NCI-H146 treated with DMSO at 0.1 percent for 48 hours (cell line): ENCODE measurements around the gene GALNT18.
A peak's percentile ranks its signal among the peaks of the same experiment; 100 is the strongest.

ENCODE experiments used
- DNase-seq: peaks from one replicate; lab custom pipeline; 2025; ENCODE audit not compliant: unreplicated experiment; lab: John Stamatoyannopoulos, UW

GALNT18 gene

DNA sequence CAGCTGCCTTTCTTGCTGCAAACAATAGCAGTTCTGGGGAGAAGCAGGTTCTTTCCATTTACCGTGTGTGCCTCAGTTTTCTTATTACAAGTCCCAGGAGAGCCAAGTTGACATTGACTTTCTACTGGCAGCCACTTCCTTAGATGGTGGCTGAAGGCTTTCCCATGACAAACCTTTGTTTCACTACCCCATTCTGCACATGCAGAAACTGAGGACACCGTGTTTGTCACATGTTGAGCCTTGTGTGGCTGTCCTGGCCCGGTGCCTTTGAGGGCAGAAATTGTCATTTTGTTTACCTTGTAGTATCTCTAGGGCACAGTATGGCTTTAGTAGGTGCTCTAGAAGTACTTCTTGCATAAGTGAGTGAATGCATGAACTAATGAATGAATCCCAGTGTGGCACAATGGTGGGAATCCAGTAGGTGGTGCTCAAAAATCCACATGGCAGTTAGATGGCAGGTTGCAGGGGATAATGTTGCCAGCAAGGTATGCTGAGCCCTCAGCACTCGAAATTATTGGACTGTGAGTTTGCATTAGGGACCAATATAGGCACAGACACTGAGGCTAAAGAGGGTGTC, 370.3 kb downstream of the GALNT18 start:
- no peak for DNase-seq

GRCh38 chr11:11250470-11250869, 371.3 kb downstream of the GALNT18 start:
- no peak for DNase-seq

DNA sequence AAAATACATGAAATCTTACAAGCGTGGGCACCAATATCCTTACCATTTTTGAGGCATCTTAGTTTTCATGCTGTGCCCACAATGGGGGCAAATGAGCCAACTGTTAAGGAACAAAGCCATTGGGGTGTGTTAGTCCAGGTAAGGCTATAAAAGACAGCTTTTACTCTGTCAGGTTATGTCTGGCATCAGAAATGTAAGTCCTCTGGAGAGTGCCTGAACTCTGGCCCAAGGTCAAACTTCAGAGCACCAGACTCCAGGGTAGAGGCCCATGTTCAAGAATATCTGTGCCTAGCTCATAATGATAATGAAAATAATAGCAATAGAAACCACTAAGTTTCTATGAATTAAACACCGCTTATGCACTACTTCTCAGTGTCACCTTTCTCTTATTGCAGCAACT, 374.2 kb downstream of the GALNT18 start:
- DNase-seq = no peak

DNA sequence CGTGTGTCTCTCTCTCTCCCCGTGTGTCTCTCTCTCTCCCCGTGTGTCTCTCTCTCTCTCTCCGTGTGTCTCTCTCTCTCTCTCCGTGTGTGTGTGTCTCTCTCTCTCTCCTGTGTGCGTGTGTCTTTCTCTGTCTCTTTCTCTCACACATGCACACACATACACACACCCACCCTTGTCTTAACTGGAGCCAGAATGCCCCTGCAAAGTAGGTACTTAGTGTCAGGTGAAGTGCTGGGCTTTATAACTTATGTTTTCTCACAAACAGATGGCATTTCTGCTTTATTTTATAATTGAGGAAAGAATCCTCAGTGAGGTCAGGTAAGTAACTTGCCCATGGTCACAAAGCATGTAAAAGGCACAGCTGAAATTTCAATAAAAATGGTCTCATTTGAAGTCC, 374.7 kb downstream of the GALNT18 start:
- no peak for DNase-seq

DNA sequence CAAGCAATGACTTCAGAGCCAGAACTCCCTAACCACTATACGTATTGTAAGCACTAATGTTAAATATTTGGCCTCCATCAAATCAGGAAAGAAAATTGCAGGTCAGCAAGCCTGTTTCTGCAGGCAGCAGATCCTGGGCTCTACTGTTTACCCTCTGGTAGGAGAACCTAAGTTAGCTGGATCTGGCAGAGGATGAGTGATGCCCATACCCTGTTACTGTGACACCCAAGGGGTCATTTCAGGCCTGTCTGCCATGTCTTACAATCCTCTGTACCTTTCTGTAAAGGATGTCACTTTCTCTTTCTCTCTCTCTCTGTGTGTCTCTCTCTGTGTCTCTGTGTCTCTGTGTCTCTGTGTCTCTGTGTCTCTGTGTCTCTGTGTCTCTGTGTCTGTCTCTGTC, 375.6 kb downstream of the GALNT18 start:
- DNase-seq = no peak

DNA sequence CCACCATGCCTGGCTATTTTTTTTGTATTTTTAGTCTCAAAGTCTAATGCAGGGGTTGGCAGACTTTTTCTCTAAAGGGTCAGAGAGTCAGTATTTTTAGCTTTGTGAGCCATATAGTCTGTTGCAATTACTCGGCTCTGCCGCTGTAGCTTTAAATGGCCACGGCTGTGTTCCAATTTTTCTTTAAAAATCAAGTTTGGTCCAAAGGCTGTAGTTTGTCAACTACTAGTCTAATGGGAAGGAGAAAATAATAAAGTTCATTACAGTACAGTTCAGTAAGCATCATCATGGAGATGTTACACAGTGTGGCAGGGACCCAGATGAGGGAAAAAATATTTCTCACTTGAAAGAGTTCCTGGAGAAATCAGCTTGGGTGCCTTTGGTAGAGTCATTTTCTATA, 376.4 kb downstream of the GALNT18 start:
- DNase-seq = no peak

DNA sequence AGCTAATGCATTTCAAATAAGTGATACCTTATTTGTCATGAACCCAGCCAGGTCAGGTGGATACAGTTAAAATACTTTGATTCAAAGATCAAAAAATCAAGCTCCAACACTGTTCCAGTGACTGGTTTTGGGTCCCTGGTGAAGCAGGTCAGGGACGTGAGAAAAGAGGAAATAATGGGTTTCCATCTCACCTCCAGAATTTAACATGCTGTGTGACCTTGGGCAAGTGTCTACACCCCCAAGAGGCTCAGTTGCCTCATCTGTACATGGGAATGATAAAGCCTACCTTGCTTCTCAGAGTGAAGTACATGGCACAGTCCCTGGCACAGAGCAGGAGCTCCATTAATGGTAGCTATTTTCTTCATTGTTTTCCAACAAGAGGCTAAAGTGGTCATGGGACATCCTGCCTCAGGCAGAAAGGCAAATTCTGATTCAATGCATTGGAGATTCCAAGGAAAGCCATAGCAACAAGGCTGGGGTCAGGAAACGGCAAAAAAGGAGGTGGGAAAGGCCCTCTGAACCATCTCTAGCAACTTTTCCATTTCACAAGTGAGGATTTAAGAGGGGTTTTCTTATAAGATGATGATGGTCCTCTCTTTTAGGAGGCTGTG, 377.2 kb downstream of the GALNT18 start:
- no peak for DNase-seq

- peak; percentile 83 for DNase-seq
These were observed 378.0 kb downstream of the GALNT18 start for GRCh38 chr11:11243590-11244469.

- no peak for DNase-seq
These were observed 378.6 kb downstream of the GALNT18 start for GRCh38 chr11:11243209-11243589.

GRCh38 chr11:11241284-11241683, 380.5 kb downstream of the GALNT18 start:
- no peak for DNase-seq

DNA sequence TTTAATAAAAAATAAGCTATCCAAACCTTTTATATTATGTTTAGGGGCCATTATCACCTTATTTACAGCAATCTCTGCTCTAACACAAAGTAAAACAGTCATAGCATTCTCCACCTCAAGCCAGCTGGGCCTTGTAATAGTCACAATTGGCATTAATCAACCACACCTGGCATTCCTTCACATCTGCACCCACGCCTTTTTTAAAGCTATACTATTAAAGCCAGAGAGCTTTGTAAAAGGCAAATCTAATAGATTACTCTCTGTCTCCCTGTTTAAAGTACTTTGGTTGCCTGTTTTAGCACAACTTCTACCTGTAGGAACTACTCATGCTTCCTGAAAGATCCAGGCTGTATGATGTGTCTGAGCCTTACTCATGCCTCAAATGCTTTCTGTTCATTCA, 381.8 kb downstream of the GALNT18 start:
- DNase-seq = no peak

GRCh38 chr11:11237070-11237832, 384.6 kb downstream of the GALNT18 start:
- no peak for DNase-seq

DNA sequence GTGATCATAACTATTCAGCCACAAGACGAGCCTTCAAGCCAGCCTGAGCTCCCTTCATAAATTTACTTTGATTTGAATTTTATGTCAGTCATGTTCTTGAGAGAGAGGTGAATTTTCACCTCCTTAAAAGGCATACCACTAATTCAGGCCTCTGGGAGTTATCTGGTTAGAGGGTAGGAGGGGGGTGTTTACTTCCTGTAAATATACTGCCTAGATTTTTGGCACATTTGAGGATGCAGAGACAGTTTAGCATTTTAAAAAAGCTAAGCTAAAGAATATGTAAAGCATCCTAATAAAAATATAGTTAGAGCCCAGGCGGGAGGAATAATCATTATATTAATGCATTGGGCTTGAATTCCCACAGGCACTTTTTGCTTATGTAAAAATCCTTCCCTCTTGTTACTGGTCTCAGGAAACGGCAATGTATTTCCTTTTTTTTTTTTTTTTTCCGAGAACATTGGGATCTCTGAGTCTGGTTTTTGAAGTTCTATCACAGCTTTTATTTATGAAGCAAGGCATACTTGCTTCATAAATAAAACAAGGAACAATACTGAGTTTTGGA, 385.2 kb downstream of the GALNT18 start:
- no peak for DNase-seq

- no peak for DNase-seq
These were observed 390.0 kb downstream of the GALNT18 start for GRCh38 chr11:11231763-11232162.

- no peak for DNase-seq
These were observed 390.8 kb downstream of the GALNT18 start for GRCh38 chr11:11230802-11231562.

DNA sequence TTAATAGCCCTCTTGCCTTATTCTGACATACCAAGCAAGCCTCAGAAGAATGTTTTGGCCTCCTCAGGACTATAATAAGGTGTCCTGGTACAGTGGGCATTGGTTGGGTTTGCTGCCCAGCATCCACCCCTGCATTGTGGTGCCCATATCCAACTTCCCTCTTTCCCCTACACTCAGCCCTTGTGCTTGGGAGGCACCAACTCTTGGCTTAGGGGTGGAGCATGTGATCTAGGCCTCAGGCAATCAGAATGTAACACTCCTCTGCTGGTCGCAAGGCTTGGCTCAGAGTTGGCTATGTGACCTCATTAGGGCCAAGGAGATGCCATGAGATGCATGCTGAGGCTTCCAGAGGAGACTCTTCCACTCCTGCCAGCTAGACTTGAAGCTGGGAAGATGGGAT, 391.7 kb downstream of the GALNT18 start:
- DNase-seq = no peak

DNA sequence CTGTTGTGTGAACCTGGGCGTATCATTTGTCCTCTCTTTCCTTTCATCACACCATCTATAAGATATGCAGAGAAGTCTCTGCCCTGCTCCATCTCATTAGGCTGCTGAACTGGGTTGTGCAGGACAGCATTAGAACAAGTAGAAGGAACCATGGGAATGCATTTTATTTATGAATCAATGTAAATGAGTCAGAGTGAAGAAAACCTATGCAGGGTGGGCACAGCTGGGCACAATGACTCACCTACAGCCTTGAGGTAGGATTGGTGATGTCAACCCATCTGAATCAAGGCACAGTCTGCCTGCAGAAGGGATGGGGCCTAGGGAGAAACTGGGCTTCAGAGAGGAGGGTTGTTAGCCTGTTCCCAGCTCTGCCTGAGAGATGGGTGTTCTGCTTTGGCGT, 392.2 kb downstream of the GALNT18 start:
- DNase-seq = no peak

- no peak for DNase-seq
These were observed 394.3 kb downstream of the GALNT18 start for GRCh38 chr11:11227296-11228085.
